Endothelial cell of umbilical vein (primary cell): ENCODE measurements around the gene DMD. TPM values are rescaled to one million over a fixed set of nuclear protein-coding genes. Genes with fewer than 3 reads are reported as not detected.

ENCODE experiments used
- BruUV-seq: library from RNA; stranded (reverse); fragments of 400-500 nt; replicated peaks from 2 replicates; lab custom pipeline; 2021; lab: Mats Ljungman, UMichigan
- CTCF ChIA-PET: fragments of 300-600, 350-600 bp; sonication (Branson Sonifier 250); formaldehyde crosslinking; loops from one replicate; lab custom pipeline; 2021; ENCODE audit warnings: antibody characterized with exemption, inconsistent platforms; lab: Charles Lee
- POLR2A ChIA-PET: fragments of 300-600, 350-600 bp; sonication (Branson Sonifier 250); formaldehyde crosslinking; loops from one replicate; lab custom pipeline; 2021; ENCODE audit warnings: antibody characterized with exemption, inconsistent platforms; lab: Charles Lee
- DNase-seq: peaks from one replicate; pipeline ENCODE4 v3.0.0-alpha.2; 2011; ENCODE audit warnings: low read depth, low spot score
- FAIRE-seq: peaks from 2 replicates; lab custom pipeline; 2011; peaks lifted over from hg19 to GRCh38; lab: Jason Lieb, UNC
- H2AFZ ChIP-seq: 2 replicates; pipeline ENCODE4 v1.6.0; 2012; ENCODE audit warnings: low read depth, low read length, control low read depth, inconsistent platforms
- H3K27ac ChIP-seq: 2 replicates; pipeline ENCODE4 v1.5.1; 2011; ENCODE audit warnings: low read depth, mild to moderate bottlenecking, control low read depth, low read length, moderate library complexity; ENCODE audit not compliant: insufficient read depth
- H3K27me3 ChIP-seq, 2 experiments: 2 replicates each; pipeline versions ENCODE4 v1.6.0 to v1.6.1; 2011; ENCODE audit warnings: low read length in 2 of 2, mixed read lengths in 1 of 2; ENCODE audit not compliant: control insufficient read depth in 2 of 2, insufficient read depth in 2 of 2
- H3K36me3 ChIP-seq, 2 experiments: 2 replicates in 1 of 2; 3 replicates in 1 of 2; pipeline ENCODE4 v1.5.1; 2011; ENCODE audit warnings: low read length in 2 of 2, mild to moderate bottlenecking in 1 of 2, moderate library complexity in 1 of 2; ENCODE audit not compliant: control insufficient read depth in 2 of 2, insufficient read depth in 2 of 2; ENCODE audit errors: extremely low read depth in 1 of 2
- H3K4me1 ChIP-seq: 3 replicates; pipeline ENCODE4 v1.5.1; 2011; ENCODE audit warnings: mild to moderate bottlenecking, low read length; ENCODE audit not compliant: control insufficient read depth, insufficient read depth; ENCODE audit errors: extremely low read depth
- H3K4me2 ChIP-seq: 2 replicates; pipeline ENCODE4 v1.6.1; 2011; ENCODE audit warnings: low read length, control low read depth, mixed read lengths; ENCODE audit not compliant: insufficient read depth
- H3K4me3 ChIP-seq, 3 experiments: fragments of 200-600 bp in 1 of 3; sonication (generic), shearing (Covaris generic) in 1 of 3; replicated peaks in 1 of 3; 2 replicates each; pipeline ENCODE4 v1.5.1; 2011 to 2016; ENCODE audit warnings: control low read depth in 3 of 3, low read length in 3 of 3, mild to moderate bottlenecking in 2 of 3, inconsistent platforms in 1 of 3, low read depth in 1 of 3, moderate library complexity in 1 of 3; ENCODE audit not compliant: insufficient read depth in 1 of 3
- H3K79me2 ChIP-seq: 2 replicates; pipeline ENCODE4 v1.6.0; 2012; ENCODE audit warnings: low read length, inconsistent platforms; ENCODE audit not compliant: control insufficient read depth, insufficient read depth
- H3K9ac ChIP-seq: replicated peaks from 2 replicates; pipeline ENCODE3; 2011; ENCODE audit warnings: low read length, control low read depth; ENCODE audit not compliant: insufficient read depth; ENCODE audit errors: extremely low read depth
- H3K9me1 ChIP-seq: replicated peaks from 3 replicates; pipeline ENCODE4 v1.6.0; 2011; ENCODE audit warnings: mild to moderate bottlenecking, low read length; ENCODE audit not compliant: control insufficient read depth, insufficient read depth; ENCODE audit errors: extremely low read depth
- H3K9me3 ChIP-seq: replicated peaks from 2 replicates; pipeline ENCODE4 v1.5.1; 2012; ENCODE audit warnings: low read length, inconsistent platforms; ENCODE audit not compliant: control insufficient read depth, insufficient read depth
- H4K20me1 ChIP-seq: replicated peaks from 2 replicates; pipeline ENCODE3; 2011; ENCODE audit warnings: mild to moderate bottlenecking, low read length; ENCODE audit not compliant: control insufficient read depth, insufficient read depth; ENCODE audit errors: extremely low read depth
- EZH2 ChIP-seq: IDR thresholded peaks from 2 replicates; pipeline ENCODE4 v1.6.1; 2012; ENCODE audit warnings: borderline replicate concordance, low read depth, mild to moderate bottlenecking, moderate library complexity, low read length, inconsistent platforms; ENCODE audit not compliant: severe bottlenecking
- FOS ChIP-seq: IDR thresholded peaks from 2 replicates; pipeline ENCODE4 v1.6.1; 2011; ENCODE audit warnings: mild to moderate bottlenecking, low read length, moderate library complexity, borderline replicate concordance; ENCODE audit not compliant: insufficient read depth
- GATA2 ChIP-seq: IDR thresholded peaks from 2 replicates; pipeline ENCODE4 v1.7.0; 2011; ENCODE audit warnings: low read depth, mild to moderate bottlenecking, moderate library complexity, mixed read lengths, low read length; ENCODE audit not compliant: insufficient read length, insufficient read depth
- JUN ChIP-seq: IDR thresholded peaks from 2 replicates; pipeline ENCODE4 v1.6.1; 2011; ENCODE audit warnings: borderline replicate concordance, low read depth; ENCODE audit not compliant: insufficient read length, insufficient read depth
- POLR2A ChIP-seq: IDR thresholded peaks from 2 replicates; pipeline ENCODE4 v1.6.1; 2012; ENCODE audit warnings: low read depth, mild to moderate bottlenecking, control low read depth, low read length
- POLR2AphosphoS5 ChIP-seq: IDR thresholded peaks from 2 replicates; pipeline ENCODE4 v1.6.1; 2012; ENCODE audit warnings: low read depth, mild to moderate bottlenecking, control low read depth, low read length, moderate library complexity; ENCODE audit not compliant: insufficient read depth
- dilution Hi-C: fragments of 300-500 bp; cut with MboI; formaldehyde crosslinking; loops from one replicate; pipeline ENCODE4 v1.15.0; 2019; ENCODE audit warnings: low sequenced_read_pairs; ENCODE audit not compliant: extremely low pct_ligation_motif_present
- intact Hi-C: fragments of 100-400 bp; cut with micrococcal nuclease; formaldehyde crosslinking; loops from one replicate; pipeline ENCODE4 v1.10.0; 2022
- polyA plus RNA-seq, 4 experiments: library from polyadenylated mRNA; depleted of rRNA in 3 of 4; stranded (reverse) in 3 of 4; unstranded in 1 of 4; fragments of >200 nt; gene quantifications; 2 replicates each; pipeline versions ENCODE4 v1.2.1 to v1.2.3, GENCODE V29; 2011 to 2012; ENCODE audit warnings: missing spikeins in 1 of 4
- total RNA-seq: library from RNA; stranded (reverse); gene quantifications from 2 replicates; pipeline ENCODE4 v1.2.3, GENCODE V29; 2021
- TF ChIP-seq, protein P1 (sequence below): IDR thresholded peaks from 2 replicates; pipeline ENCODE4 v1.6.1; 2011; ENCODE audit not compliant: insufficient read depth, insufficient read length

DMD gene
- total and polyA plus RNA-seq, 2 donors (not counting 3 experiments of a cell fraction or from before 2014, with no cell fraction given): 7.3 to 9.0 TPM

DNA sequence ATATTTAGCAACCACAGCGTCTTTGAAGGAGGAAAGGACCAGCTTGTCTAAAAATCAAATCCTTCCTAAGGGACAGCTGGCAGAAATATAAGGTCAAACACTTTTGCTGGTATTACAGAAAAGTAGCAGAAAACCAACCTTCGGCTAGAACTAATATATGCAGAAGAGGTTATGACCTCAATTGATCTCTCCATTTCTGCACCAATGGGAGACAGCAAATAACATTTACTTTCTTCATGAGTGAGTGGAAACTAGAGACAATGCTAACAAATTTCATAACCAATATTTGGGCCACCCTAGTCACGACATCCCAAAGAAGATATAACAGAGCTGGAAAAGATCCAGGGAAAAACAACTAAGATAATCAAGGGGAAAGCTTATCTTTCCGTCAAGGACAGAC, 1892.5 kb downstream of the DMD start:
- CTCF ChIA-PET: no interaction called here
- no peak for TF ChIP-seq JUN
- TF ChIP-seq POLR2A: no peak
- TF ChIP-seq GATA2: no peak
- TF ChIP-seq EZH2: no peak
- no peak for DNase-seq

DNA sequence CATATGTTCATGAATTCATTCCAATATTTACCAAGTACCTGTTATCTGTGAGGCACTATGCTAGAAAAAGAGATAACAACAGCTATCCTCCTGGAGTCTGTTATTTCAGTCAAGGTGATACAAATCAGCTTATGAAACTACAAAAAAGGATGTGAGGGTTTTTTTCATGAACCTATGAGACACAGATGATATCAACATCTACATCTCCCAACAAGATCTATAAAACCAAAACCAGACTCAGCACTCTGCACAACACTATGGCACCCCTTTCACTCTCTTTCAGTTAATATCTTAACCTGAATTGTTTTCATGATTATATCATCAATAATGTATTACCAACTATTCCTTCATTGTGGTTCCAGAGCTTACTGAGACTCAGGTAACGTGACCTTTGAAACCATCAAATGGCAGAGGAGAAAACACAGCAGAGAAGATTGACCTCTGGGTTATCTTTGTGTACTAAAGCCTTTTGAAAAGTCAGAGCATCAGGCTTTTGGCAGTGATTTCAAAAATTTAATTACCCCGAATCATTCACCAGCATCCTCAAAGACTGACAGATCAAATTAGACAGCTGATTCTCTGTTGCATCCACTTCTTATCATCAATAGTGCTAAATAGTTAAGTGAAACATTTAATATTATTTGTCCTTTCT, 1894.9 kb downstream of the DMD start:
- dilution Hi-C loops (no loop called here), intact Hi-C loops (no loop called here)
- Histone ChIP-seq H3K4me1 (no peaks in the 10 kb centered on the region), H3K36me3 (no peaks in the 10 kb centered on the region), H3K9ac (no peak overlapping the region), H3K9me3 (no peaks in the 10 kb centered on the region), H3K9me1 (no peaks in the 10 kb centered on the region), H4K20me1 (no peaks in the 10 kb centered on the region), H2AFZ (no peak overlapping the region), H3K4me2 (no peak overlapping the region), H3K27me3 (no peaks in the 10 kb centered on the region), H3K4me3 (no peak overlapping the region), H3K27ac (no peak overlapping the region), H3K79me2 (no peaks in the 10 kb centered on the region)
- FAIRE-seq (no peak), DNase-seq (no peak)
- no TSS peak for BruUV-seq
- TF ChIP-seq FOS: no peak
- no peak for TF ChIP-seq JUN
- TF ChIP-seq POLR2AphosphoS5: no peak
- TF ChIP-seq POLR2A: no peak
- TF ChIP-seq, protein P1, sequence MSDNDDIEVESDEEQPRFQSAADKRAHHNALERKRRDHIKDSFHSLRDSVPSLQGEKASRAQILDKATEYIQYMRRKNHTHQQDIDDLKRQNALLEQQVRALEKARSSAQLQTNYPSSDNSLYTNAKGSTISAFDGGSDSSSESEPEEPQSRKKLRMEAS: no peak
- ChIA-PET CTCF (no interaction called here), POLR2A (no interaction called here)

More for the DNA sequence above, 1892.5 kb downstream of the DMD start:
- Histone ChIP-seq H3K9me3 (no peaks in the 10 kb centered on the region), H2AFZ (no peak overlapping the region), H4K20me1 (no peaks in the 10 kb centered on the region), H3K27ac (no peak overlapping the region), H3K4me1 (no peaks in the 10 kb centered on the region), H3K4me2 (no peak overlapping the region), H3K4me3 (no peak overlapping the region), H3K9me1 (no peaks in the 10 kb centered on the region), H3K9ac (no peak overlapping the region), H3K27me3 (no peaks in the 10 kb centered on the region), H3K36me3 (no peaks in the 10 kb centered on the region), H3K79me2 (no peaks in the 10 kb centered on the region)
- BruUV-seq: no TSS peak
- dilution Hi-C loops (no loop called here), intact Hi-C loops (no loop called here)
- POLR2A ChIA-PET: no interaction called here
- FAIRE-seq: no peak
